NCI-H1092 (cell line): ENCODE measurements around the gene SYT2.
"Not testable (repeated sequence)": the region's sequence is repeated elsewhere in the genome, so short reads cannot be mapped to it uniquely, and the experiment has no call there.

Experiments
- DNase-seq: peaks from one replicate; lab custom pipeline; 2025; lab: John Stamatoyannopoulos, UW

Gene SYT2

GRCh38 chr1:202642619-202643291 is 67.5 kb downstream of the SYT2 start:
- no peak for DNase-seq

- DNase-seq: no peak
These were observed 68.0 kb downstream of the SYT2 start for GRCh38 chr1:202642212-202642611.

GRCh38 chr1:202639500-202639899 is 70.8 kb downstream of the SYT2 start:
- no peak for DNase-seq

GRCh38 chr1:202638701-202639305 is 71.5 kb downstream of the SYT2 start:
- not testable (repeated sequence) for DNase-seq

GRCh38 chr1:202638019-202638700 is 72.1 kb downstream of the SYT2 start:
- no peak for DNase-seq

GRCh38 chr1:202637321-202638018 is 72.8 kb downstream of the SYT2 start:
- not testable (repeated sequence) for DNase-seq

GRCh38 chr1:202636171-202636570 is 74.1 kb downstream of the SYT2 start:
- DNase-seq: not testable (repeated sequence)

GRCh38 chr1:202632241-202632640 is 78.0 kb downstream of the SYT2 start:
- no peak for DNase-seq

- DNase-seq: no peak
These were observed 79.0 kb downstream of the SYT2 start for GRCh38 chr1:202631076-202631923.

- no peak for DNase-seq
These were observed 79.7 kb downstream of the SYT2 start for GRCh38 chr1:202630541-202630940.

- not testable (repeated sequence) for DNase-seq
These were observed 80.2 kb downstream of the SYT2 start for GRCh38 chr1:202630096-202630495.

- not testable (repeated sequence) for DNase-seq
These were observed 80.9 kb downstream of the SYT2 start for GRCh38 chr1:202629257-202629811.

- DNase-seq: no peak
These were observed 81.5 kb downstream of the SYT2 start for GRCh38 chr1:202628646-202629215.

GRCh38 chr1:202627841-202628565 is 82.3 kb downstream of the SYT2 start:
- no peak for DNase-seq

GRCh38 chr1:202627036-202627435 is 83.2 kb downstream of the SYT2 start:
- peak; percentile 77 for DNase-seq

GRCh38 chr1:202625416-202626360 is 84.6 kb downstream of the SYT2 start:
- peak; percentile 17 for DNase-seq

GRCh38 chr1:202624781-202625108 is 85.5 kb downstream of the SYT2 start:
- DNase-seq: no peak

- no peak for DNase-seq
These were observed 86.0 kb downstream of the SYT2 start for GRCh38 chr1:202624088-202624780.

- not testable (repeated sequence) for DNase-seq
These were observed 86.8 kb downstream of the SYT2 start for GRCh38 chr1:202623476-202623875.
